Natural killer cell (primary cell): ENCODE measurements around the gene ATP8B4. TPM values are rescaled to one million over a fixed set of nuclear protein-coding genes. Genes with fewer than 3 reads are reported as not detected.

Experiments used
- ATAC-seq, 3 donors: fragments of 150-1000 bp in 2 of 3; fragments of 200-7000 bp in 1 of 3; cut with Tn5 transposase; 1 replicate in 1 of 3; 2 replicates in 2 of 3; pipeline ENCODE4 v1.10.0; 2021; ENCODE audit warnings: mild to moderate bottlenecking in 2 of 3, moderate library complexity in 2 of 3
- DNase-seq, 2 donors: peaks; one replicate each; pipeline versions ENCODE4 v3.0.0 to v3.0.0-alpha.2; 2013 to 2021; ENCODE audit warnings: mixed read lengths in 1 of 2
- H3K27ac ChIP-seq: one replicate; pipeline ENCODE4 v1.5.1; 2013; ENCODE audit warnings: mild to moderate bottlenecking, low read length
- H3K27me3 ChIP-seq: one replicate; pipeline ENCODE4 v1.6.1; 2013; ENCODE audit warnings: low read length; ENCODE audit not compliant: control insufficient read depth, insufficient read depth
- H3K36me3 ChIP-seq: one replicate; pipeline ENCODE4 v1.6.1; 2013; ENCODE audit warnings: low read length; ENCODE audit not compliant: control insufficient read depth, insufficient read depth
- H3K4me1 ChIP-seq: one replicate; pipeline ENCODE4 v1.6.1; 2013; ENCODE audit warnings: low read length; ENCODE audit not compliant: control insufficient read depth, insufficient read depth
- H3K4me3 ChIP-seq: one replicate; pipeline ENCODE4 v1.5.1; 2013; ENCODE audit warnings: low read length
- H3K9me3 ChIP-seq: one replicate; pipeline ENCODE4 v1.6.1; 2013; ENCODE audit warnings: low read length; ENCODE audit not compliant: control insufficient read depth, insufficient read depth
- H3K27ac Mint-ChIP-seq, 2 donors: one replicate each; pipeline ENCODE4 v1.8.0; 2022; ENCODE audit warnings: mild to moderate bottlenecking in 2 of 2, mixed read lengths in 2 of 2, moderate library complexity in 1 of 2
- H3K27me3 Mint-ChIP-seq, 2 donors: one replicate each; pipeline ENCODE4 v1.8.0; 2022; ENCODE audit warnings: low read depth in 2 of 2, mixed read lengths in 2 of 2
- H3K36me3 Mint-ChIP-seq: one replicate; pipeline ENCODE4 v1.8.0; 2022; ENCODE audit warnings: mixed read lengths
- H3K4me1 Mint-ChIP-seq, 2 donors: one replicate each; pipeline ENCODE4 v1.8.0; 2022; ENCODE audit warnings: mixed read lengths in 2 of 2
- H3K4me3 Mint-ChIP-seq: one replicate; pipeline ENCODE4 v1.8.0; 2022; ENCODE audit warnings: mild to moderate bottlenecking, moderate library complexity, mixed read lengths
- H3K9me3 Mint-ChIP-seq, 2 donors: one replicate each; pipeline ENCODE4 v1.8.0; 2022; ENCODE audit warnings: mixed read lengths in 2 of 2
- WGBS: methylation state at CpG from one replicate; pipeline ENCODE4 v1.1.7; 2013; ENCODE audit warnings: missing lambda C conversion rate; ENCODE audit not compliant: insufficient coverage; 5-methylcytosine and 5-hydroxymethylcytosine counted together
- intact Hi-C: fragments of 100-400 bp; cut with micrococcal nuclease; formaldehyde crosslinking; loops from one replicate; pipeline ENCODE4 v1.14.2; 2022
- total RNA-seq, 4 donors: library from RNA; stranded (reverse); fragments of 120-200 nt in 1 of 4; gene quantifications; one replicate each; pipeline versions ENCODE4 v1.2.3 to v1.2.4, GENCODE V29; 2013 to 2022
- TF ChIP-seq, protein P1 (sequence below): fragments of 200-600 bp; IDR thresholded peaks from one replicate; pipeline ENCODE4 v1.8.0; 2022; ENCODE audit warnings: antibody characterized with exemption

ATP8B4 gene
- total RNA-seq, 3 donors from 2014 or later (not counting 1 experiment from before 2014, with no cell fraction given) = 55.6 to 89.5 (median 75.1) TPM

- DNase-seq = no peak
- Histone ChIP-seq H3K4me3 (no peak overlapping the region), H3K36me3 (peaks cover 42% of the 10 kb centered on the region), H3K27ac (no peak overlapping the region), H3K4me1 (no peaks in the 10 kb centered on the region), H3K27me3 (no peaks in the 10 kb centered on the region), H3K9me3 (no peaks in the 10 kb centered on the region)
- WGBS = 89% methylated on average over 3 of the region's 3 CpGs
- Mint-ChIP-seq H3K4me1 (peaks cover 11 to 13% of the 10 kb centered on the region in 2 donors), H3K4me3 (no peak overlapping the region), H3K9me3 (no peaks in the 10 kb centered on the region), H3K27ac (no peak overlapping the region), H3K27me3 (no peaks in the 10 kb centered on the region), H3K36me3 (peaks cover 21% of the 10 kb centered on the region)
- intact Hi-C loops = no loop called here
- ATAC-seq = no peak
- TF ChIP-seq, protein P1, sequence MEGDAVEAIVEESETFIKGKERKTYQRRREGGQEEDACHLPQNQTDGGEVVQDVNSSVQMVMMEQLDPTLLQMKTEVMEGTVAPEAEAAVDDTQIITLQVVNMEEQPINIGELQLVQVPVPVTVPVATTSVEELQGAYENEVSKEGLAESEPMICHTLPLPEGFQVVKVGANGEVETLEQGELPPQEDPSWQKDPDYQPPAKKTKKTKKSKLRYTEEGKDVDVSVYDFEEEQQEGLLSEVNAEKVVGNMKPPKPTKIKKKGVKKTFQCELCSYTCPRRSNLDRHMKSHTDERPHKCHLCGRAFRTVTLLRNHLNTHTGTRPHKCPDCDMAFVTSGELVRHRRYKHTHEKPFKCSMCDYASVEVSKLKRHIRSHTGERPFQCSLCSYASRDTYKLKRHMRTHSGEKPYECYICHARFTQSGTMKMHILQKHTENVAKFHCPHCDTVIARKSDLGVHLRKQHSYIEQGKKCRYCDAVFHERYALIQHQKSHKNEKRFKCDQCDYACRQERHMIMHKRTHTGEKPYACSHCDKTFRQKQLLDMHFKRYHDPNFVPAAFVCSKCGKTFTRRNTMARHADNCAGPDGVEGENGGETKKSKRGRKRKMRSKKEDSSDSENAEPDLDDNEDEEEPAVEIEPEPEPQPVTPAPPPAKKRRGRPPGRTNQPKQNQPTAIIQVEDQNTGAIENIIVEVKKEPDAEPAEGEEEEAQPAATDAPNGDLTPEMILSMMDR = no peak
These were observed 132.7 kb downstream of the ATP8B4 start for GRCh38 chr15:49986326-49986725.

DNA sequence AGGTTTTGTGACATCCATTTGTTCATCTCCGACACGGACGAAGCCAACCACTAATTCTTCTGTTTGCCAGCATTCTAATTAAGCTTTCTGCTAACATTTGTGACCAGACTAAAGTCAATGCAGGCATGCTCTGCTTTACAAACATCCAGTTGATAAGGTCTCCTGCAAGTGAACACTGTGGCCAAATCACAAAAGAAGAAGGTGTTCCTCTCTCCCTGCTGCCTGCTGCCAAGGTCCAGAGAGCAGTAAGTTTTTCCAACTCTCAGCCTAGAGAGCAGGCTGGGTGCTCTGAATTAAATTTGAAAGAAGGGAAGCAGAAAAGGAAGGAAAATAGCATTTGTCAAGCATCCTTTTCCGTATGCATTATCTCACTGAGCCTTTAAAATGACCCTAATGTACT lies 133.6 kb downstream of the ATP8B4 start:
- no peak overlapping the region for H3K27ac Mint-ChIP-seq

DNA sequence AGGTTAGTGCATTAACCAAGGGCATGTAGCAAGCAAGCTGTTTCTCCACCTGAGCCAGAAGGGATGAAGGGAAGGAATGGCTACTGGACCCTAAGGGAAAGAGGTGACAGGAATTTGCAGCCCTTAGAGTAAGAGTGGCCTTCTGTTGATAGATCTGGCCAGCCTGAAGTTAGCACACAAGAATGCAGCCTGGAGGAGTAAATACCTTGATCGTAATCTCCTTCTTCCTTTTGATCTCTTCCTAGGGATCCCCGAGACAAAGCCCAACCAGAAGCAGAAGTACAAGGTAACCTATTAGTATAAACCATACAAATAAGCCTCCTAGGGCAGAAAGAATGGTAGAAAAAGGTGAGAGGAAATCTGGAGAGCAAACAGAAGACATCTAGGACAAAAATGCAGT lies 134.6 kb downstream of the ATP8B4 start:
- H3K27ac ChIP-seq = no peak overlapping the region

More for the DNA sequence above, 133.6 kb downstream of the ATP8B4 start:
- Histone ChIP-seq H3K27ac (no peak overlapping the region), H3K27me3 (no peaks in the 10 kb centered on the region), H3K4me1 (no peaks in the 10 kb centered on the region), H3K9me3 (no peaks in the 10 kb centered on the region), H3K36me3 (peaks cover 39% of the 10 kb centered on the region), H3K4me3 (no peak overlapping the region)
- no peak for ATAC-seq
- Mint-ChIP-seq H3K9me3 (no peaks in the 10 kb centered on the region), H3K4me1 (peaks cover 16 to 22% of the 10 kb centered on the region in 2 donors), H3K4me3 (no peak overlapping the region), H3K36me3 (peaks cover 21% of the 10 kb centered on the region), H3K27me3 (no peaks in the 10 kb centered on the region)
- TF ChIP-seq, protein P1 = no peak
- intact Hi-C loops = no loop called here
- DNase-seq = no peak
- 95% methylated on average over 3 of the region's 4 CpGs for WGBS

More for the DNA sequence above, 134.6 kb downstream of the ATP8B4 start:
- no peaks in the 10 kb centered on the region for H3K27me3 ChIP-seq
- H3K4me1 Mint-ChIP-seq = peaks cover 15 to 21% of the 10 kb centered on the region in 2 donors
- peaks cover 21% of the 10 kb centered on the region for H3K36me3 Mint-ChIP-seq
- H3K9me3 Mint-ChIP-seq = no peaks in the 10 kb centered on the region
- H3K9me3 ChIP-seq = no peaks in the 10 kb centered on the region
- DNase-seq (no peak), ATAC-seq (no peak)
- TF ChIP-seq, protein P1 = no peak
- peaks cover 48% of the 10 kb centered on the region for H3K36me3 ChIP-seq
- H3K27me3 Mint-ChIP-seq = no peaks in the 10 kb centered on the region
- intact Hi-C loops = no loop called here
- no peaks in the 10 kb centered on the region for H3K4me1 ChIP-seq
- H3K4me3 ChIP-seq = no peak overlapping the region
- no CpG with 5 or more reads among the region's 2 CpGs for WGBS
- no peak overlapping the region for H3K4me3 Mint-ChIP-seq
- H3K27ac Mint-ChIP-seq = no peak overlapping the region
